T-helper 17 cell (primary cell): ENCODE results near the gene CCDC167. TPM values are rescaled to one million over a fixed set of nuclear protein-coding genes. Genes with fewer than 3 reads are reported as not detected.

Source experiments
- ATAC-seq: fragments of 150-1000 bp; cut with Tn5 transposase; 2 replicates; pipeline ENCODE4 v1.10.0; 2021; ENCODE audit warnings: mild to moderate bottlenecking, moderate library complexity
- DNase-seq, 3 donors: peaks; one replicate each; pipeline versions ENCODE4 v3.0.0 to v3.0.0-alpha.2; 2020 to 2021
- H3K9me3 ChIP-seq: one replicate; pipeline ENCODE4 v1.7.0; 2013; ENCODE audit warnings: low read length, mild to moderate bottlenecking; ENCODE audit not compliant: control insufficient read depth, poor library complexity, severe bottlenecking
- H3K27ac Mint-ChIP-seq: one replicate; pipeline ENCODE4 v1.8.0; 2022; ENCODE audit warnings: mild to moderate bottlenecking, moderate library complexity, mixed read lengths
- H3K27me3 Mint-ChIP-seq: one replicate; pipeline ENCODE4 v1.8.0; 2022; ENCODE audit warnings: mixed read lengths
- H3K36me3 Mint-ChIP-seq: one replicate; pipeline ENCODE4 v1.8.0; 2022; ENCODE audit warnings: low read depth, mixed read lengths
- H3K4me1 Mint-ChIP-seq: one replicate; pipeline ENCODE4 v1.8.0; 2022; ENCODE audit warnings: mild to moderate bottlenecking, mixed read lengths
- H3K4me3 Mint-ChIP-seq: one replicate; pipeline ENCODE4 v1.8.0; 2022; ENCODE audit warnings: mild to moderate bottlenecking, moderate library complexity, mixed read lengths
- total RNA-seq, 4 donors: library from RNA in 2 of 4; stranded (reverse) in 2 of 4; gene quantifications; one replicate each; pipeline ENCODE4 v1.2.3 and lab custom pipeline; 2022 to 2026

The CCDC167 gene
- total RNA-seq, 2 donors from 2014 or later, result 29.6 to 43.7 TPM

DNA sequence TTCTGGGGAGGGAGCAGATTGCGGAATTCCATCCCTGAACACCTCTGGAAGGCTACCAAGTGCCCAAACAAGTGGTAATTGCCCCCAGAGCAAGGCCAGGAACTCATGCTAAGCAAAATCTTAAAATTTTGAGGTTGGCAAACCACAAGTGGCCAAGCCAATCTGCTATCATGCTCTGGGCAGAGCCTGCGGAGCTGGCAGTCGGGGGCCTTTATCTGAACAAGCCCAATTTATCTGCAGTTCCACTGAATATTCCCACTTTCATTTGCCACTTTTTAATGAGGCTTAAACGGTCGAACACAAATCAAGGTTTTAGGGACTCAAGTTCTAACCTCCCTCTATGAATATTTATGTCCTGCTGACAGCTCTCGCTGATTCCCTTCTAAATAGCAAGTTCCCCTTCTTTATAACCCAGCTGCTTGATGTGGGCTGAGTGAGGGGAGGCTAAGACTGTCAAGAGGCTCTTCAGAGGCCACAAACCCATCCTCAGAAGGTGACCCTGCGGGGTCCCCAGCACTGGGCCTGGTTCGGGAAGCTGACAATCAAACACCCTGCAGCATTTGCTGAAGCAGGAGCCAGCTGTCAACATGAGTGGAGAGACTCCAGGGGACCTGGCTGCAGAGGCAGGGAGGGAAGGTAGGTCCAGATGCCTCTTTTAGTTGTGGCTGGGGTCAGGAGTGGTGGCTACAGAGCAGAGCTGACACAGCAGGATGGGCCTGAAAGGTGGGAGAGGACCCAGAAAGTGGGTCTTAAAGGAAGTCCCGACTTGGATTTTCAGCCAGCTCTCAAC lies 11.9 kb downstream of the CCDC167 start:
- H3K27ac Mint-ChIP-seq, result peak overlapping the region; percentile 100
- ATAC-seq (no peak), DNase-seq (no peak)
- H3K27me3 Mint-ChIP-seq, result no peaks in the 10 kb centered on the region
- H3K36me3 Mint-ChIP-seq, result peaks cover 5% of the 10 kb centered on the region
- peak overlapping the region; percentile 78 for H3K4me3 Mint-ChIP-seq
- H3K9me3 ChIP-seq, result no peaks in the 10 kb centered on the region
- H3K4me1 Mint-ChIP-seq, result peaks cover 55% of the 10 kb centered on the region

GRCh38 chr6:37486121-37486839 lies 13.4 kb downstream of the CCDC167 start:
- no peaks in the 10 kb centered on the region for H3K9me3 ChIP-seq
- no peaks in the 10 kb centered on the region for H3K27me3 Mint-ChIP-seq
- no peak for ATAC-seq
- peaks cover 10% of the 10 kb centered on the region for H3K36me3 Mint-ChIP-seq
- no peak for DNase-seq
- peaks cover 44% of the 10 kb centered on the region for H3K4me1 Mint-ChIP-seq
- H3K4me3 Mint-ChIP-seq, result no peak overlapping the region
- H3K27ac Mint-ChIP-seq, result peak overlapping the region; percentile 100

GRCh38 chr6:37485291-37485702 lies 14.4 kb downstream of the CCDC167 start:
- Mint-ChIP-seq H3K36me3 (peaks cover 10% of the 10 kb centered on the region), H3K27ac (peak overlapping the region; percentile 100), H3K4me3 (no peak overlapping the region), H3K4me1 (peaks cover 36% of the 10 kb centered on the region), H3K27me3 (no peaks in the 10 kb centered on the region)
- H3K9me3 ChIP-seq, result no peaks in the 10 kb centered on the region
- no peak for DNase-seq
- ATAC-seq, result no peak

DNA sequence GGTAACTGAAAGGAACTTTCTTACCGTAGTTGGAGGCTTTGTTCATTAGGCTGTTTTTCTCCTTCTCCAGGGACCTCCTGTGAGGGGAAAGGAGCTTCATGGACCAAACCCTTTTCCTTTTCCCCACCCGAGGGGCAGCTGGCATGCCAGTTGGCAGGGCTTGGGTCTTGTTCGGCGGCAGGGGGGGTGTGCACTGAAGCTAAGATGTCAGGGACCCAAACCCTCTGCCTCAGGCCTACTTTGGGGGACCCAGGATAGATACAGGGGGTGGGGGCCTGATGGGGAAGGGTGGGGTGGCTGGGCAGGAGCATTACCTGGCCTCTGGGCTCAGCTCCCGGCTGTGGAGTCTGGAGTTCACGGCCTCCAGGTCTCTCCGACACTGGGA lies 14.9 kb downstream of the CCDC167 start:
- Mint-ChIP-seq H3K27me3 (no peaks in the 10 kb centered on the region), H3K36me3 (peaks cover 10% of the 10 kb centered on the region), H3K27ac (peak overlapping the region; percentile 100), H3K4me3 (no peak overlapping the region), H3K4me1 (peaks cover 30% of the 10 kb centered on the region)
- DNase-seq (no peak), ATAC-seq (no peak)
- H3K9me3 ChIP-seq, result no peaks in the 10 kb centered on the region

DNA sequence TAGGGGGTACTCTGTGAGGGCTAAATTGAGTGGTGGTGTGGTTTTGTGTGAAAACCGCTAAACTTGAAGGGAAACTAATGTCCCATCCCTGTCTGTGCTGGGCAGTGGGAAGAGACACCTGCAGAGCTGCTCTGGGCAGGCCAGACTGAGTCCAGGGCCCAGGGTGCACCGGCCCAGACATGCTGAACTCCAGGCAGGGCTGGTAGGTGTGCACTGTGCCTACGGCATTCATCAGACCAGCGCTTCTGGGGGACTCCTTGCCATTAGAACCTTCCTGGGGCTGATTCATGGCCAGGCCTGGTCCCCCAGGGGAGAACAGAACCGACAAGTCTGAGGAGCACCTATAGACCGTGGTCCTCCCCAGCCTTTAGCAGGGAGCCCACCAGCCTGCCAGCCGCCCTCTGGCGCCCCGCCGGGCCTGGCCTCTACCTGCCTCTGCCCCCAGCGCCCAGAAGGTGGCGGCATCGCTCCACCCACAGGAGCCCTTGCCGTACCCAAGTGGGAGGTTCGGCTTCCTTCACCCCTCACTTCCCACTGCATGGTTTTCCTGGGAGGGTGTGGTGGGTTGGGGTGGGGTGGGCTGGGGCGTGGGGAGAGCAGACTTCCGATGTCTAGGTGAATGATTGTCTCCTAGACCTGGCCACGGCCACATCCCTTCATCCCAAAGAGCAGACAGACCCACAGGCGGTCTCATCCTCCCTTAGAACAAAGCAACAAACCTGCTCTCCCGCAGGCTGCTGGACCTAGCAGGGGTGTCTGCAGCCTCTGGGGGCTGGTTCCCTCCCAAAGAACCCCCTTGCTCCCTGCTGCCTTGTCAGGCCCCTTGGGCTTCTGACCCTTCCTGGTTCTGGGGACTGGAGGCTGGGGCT lies 15.5 kb downstream of the CCDC167 start:
- peak; percentile 67 for ATAC-seq
- H3K9me3 ChIP-seq, result no peaks in the 10 kb centered on the region
- Mint-ChIP-seq H3K27ac (peak overlapping the region; percentile 100), H3K4me3 (no peak overlapping the region), H3K27me3 (no peaks in the 10 kb centered on the region), H3K4me1 (peaks cover 27% of the 10 kb centered on the region), H3K36me3 (peaks cover 12% of the 10 kb centered on the region)
- DNase-seq, result peak; percentile 71 to 76 (median 73)

- no peaks in the 10 kb centered on the region for H3K27me3 Mint-ChIP-seq
- ATAC-seq, result peak; percentile 28
- H3K36me3 Mint-ChIP-seq, result peaks cover 10% of the 10 kb centered on the region
- no peaks in the 10 kb centered on the region for H3K9me3 ChIP-seq
- peak overlapping the region; percentile 83 for H3K27ac Mint-ChIP-seq
- DNase-seq, result no peak
- H3K4me1 Mint-ChIP-seq, result peaks cover 19% of the 10 kb centered on the region
- no peak overlapping the region for H3K4me3 Mint-ChIP-seq
These were observed 16.3 kb downstream of the CCDC167 start for GRCh38 chr6:37483252-37483901.

GRCh38 chr6:37482606-37483251 lies 17.0 kb downstream of the CCDC167 start:
- peaks cover 13% of the 10 kb centered on the region for H3K4me1 Mint-ChIP-seq
- H3K27ac Mint-ChIP-seq, result peak overlapping the region; percentile 83
- DNase-seq (no peak), ATAC-seq (no peak)
- H3K36me3 Mint-ChIP-seq, result peaks cover 8% of the 10 kb centered on the region
- H3K27me3 Mint-ChIP-seq, result no peaks in the 10 kb centered on the region
- H3K4me3 Mint-ChIP-seq, result no peak overlapping the region
- H3K9me3 ChIP-seq, result no peaks in the 10 kb centered on the region

DNA sequence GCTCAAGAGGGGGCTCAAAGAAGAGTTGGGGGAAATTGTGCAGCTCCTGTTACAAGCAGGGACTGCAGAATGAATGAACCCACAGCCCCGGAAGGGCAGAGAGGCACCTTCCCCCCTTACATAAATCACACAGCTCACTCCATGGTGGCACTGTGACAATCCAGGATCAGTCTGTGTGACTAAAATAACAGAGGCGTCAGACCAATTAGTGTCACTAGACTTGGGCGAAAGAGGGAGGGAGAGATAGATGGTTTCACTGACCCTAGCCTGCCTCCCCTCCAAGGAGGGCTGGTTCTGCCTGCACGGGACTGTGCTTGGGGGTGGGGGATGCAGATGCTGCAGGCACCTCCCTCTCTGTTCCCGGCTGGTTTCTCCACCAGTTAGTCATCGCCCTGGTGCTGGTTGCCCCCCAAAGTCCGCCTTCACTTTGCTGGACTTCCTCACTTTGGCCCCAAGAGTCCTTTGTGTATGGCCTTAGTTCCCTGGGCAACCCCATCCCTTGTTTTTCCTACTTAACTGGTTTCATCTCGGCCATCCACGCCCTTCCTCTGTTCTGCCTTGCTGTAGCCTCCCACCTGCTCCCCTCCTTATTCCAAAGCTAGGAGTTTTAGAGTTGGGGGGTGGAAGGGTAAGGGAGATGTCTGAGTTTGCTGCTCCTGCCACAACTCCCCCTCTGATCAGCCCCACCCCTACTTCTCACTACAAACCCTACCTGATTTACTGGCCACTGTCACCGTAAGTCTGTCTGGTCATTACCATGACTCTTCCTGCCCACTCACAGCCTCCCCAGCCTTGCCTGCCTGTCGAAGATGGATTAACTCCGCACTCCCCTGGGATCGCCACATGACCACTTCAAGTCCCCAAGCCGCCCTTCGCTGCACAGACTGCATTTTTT lies 17.7 kb downstream of the CCDC167 start:
- peak overlapping the region; percentile 83 for H3K27ac Mint-ChIP-seq
- ATAC-seq (no peak), DNase-seq (no peak)
- H3K36me3 Mint-ChIP-seq, result peaks cover 8% of the 10 kb centered on the region
- H3K27me3 Mint-ChIP-seq, result no peaks in the 10 kb centered on the region
- peaks cover 14% of the 10 kb centered on the region for H3K4me1 Mint-ChIP-seq
- no peak overlapping the region for H3K4me3 Mint-ChIP-seq
- no peaks in the 10 kb centered on the region for H3K9me3 ChIP-seq

- H3K4me3 Mint-ChIP-seq, result no peak overlapping the region
- no peak for DNase-seq
- H3K27ac Mint-ChIP-seq, result peak overlapping the region; percentile 83
- no peaks in the 10 kb centered on the region for H3K27me3 Mint-ChIP-seq
- no peaks in the 10 kb centered on the region for H3K9me3 ChIP-seq
- peaks cover 10% of the 10 kb centered on the region for H3K36me3 Mint-ChIP-seq
- H3K4me1 Mint-ChIP-seq, result peaks cover 15% of the 10 kb centered on the region
- ATAC-seq, result no peak
These were observed 18.6 kb downstream of the CCDC167 start for GRCh38 chr6:37480951-37481534.

GRCh38 chr6:37480118-37480736 lies 19.5 kb downstream of the CCDC167 start:
- no peaks in the 10 kb centered on the region for H3K9me3 ChIP-seq
- Mint-ChIP-seq H3K27me3 (no peaks in the 10 kb centered on the region), H3K36me3 (peaks cover 10% of the 10 kb centered on the region), H3K4me1 (peaks cover 10% of the 10 kb centered on the region), H3K4me3 (no peak overlapping the region), H3K27ac (no peak overlapping the region)
- ATAC-seq (no peak), DNase-seq (no peak)

GRCh38 chr6:37479266-37479854 lies 20.3 kb downstream of the CCDC167 start:
- Mint-ChIP-seq H3K36me3 (peaks cover 10% of the 10 kb centered on the region), H3K4me1 (peaks cover 10% of the 10 kb centered on the region), H3K4me3 (no peak overlapping the region), H3K27me3 (no peaks in the 10 kb centered on the region), H3K27ac (peak overlapping the region; percentile 61)
- DNase-seq (no peak), ATAC-seq (no peak)
- no peaks in the 10 kb centered on the region for H3K9me3 ChIP-seq
